PC-3 (cell line): ENCODE measurements around the gene KRT83. TPM values are rescaled to one million over a fixed set of nuclear protein-coding genes. Genes with fewer than 3 reads are reported as not detected.

ENCODE experiments used
- ATAC-seq: fragments of 200-7000 bp; cut with Tn5 transposase; 2 replicates; pipeline ENCODE4 v1.9.1; 2020; ENCODE audit warnings: mild to moderate bottlenecking, moderate library complexity
- BruUV-seq: library from RNA; stranded (reverse); fragments of 400-500 nt; replicated peaks from 2 replicates; lab custom pipeline; 2021; lab: Mats Ljungman, UMichigan
- CTCF ChIA-PET: fragments of 300-600 bp; sonication (Branson Sonifier 250); formaldehyde crosslinking; loops from one replicate; lab custom pipeline; 2022; ENCODE audit warnings: antibody characterized with exemption; lab: Charles Lee
- POLR2A ChIA-PET: fragments of 300-600 bp; sonication (Branson Sonifier 250); formaldehyde crosslinking; loops from one replicate; lab custom pipeline; 2022; ENCODE audit warnings: antibody characterized with exemption; ENCODE audit not compliant: unreplicated experiment; lab: Charles Lee
- DNase-seq: peaks from one replicate; pipeline ENCODE4 v3.0.0-alpha.2; 2015
- H2AFZ ChIP-seq: fragments of 300-600 bp; sonication (generic); 2 replicates; pipeline ENCODE4 v1.6.0; 2016; ENCODE audit warnings: antibody characterized with exemption, low read length
- H3F3A ChIP-seq: fragments of 300-600 bp; sonication (generic); one replicate; pipeline ENCODE4 v1.6.0; 2017; ENCODE audit warnings: antibody characterized with exemption, low read length, control low read depth, mild to moderate bottlenecking; ENCODE audit not compliant: unreplicated experiment
- H3K27ac ChIP-seq: fragments of 300-600 bp; sonication (generic); 2 replicates; pipeline ENCODE4 v1.5.1; 2016; ENCODE audit warnings: mild to moderate bottlenecking, low read length
- H3K27me3 ChIP-seq: fragments of 300-600 bp; sonication (generic); 2 replicates; pipeline ENCODE4 v1.6.1; 2016; ENCODE audit warnings: low read length, mixed read lengths
- H3K36me3 ChIP-seq: fragments of 300-600 bp; sonication (generic); 2 replicates; pipeline ENCODE4 v1.6.1; 2016; ENCODE audit warnings: low read depth, mixed run types, low read length, mixed read lengths
- H3K4me1 ChIP-seq: fragments of 300-600 bp; sonication (generic); 2 replicates; pipeline ENCODE4 v1.5.1; 2016; ENCODE audit warnings: low read length; ENCODE audit not compliant: insufficient read depth
- H3K4me2 ChIP-seq: fragments of 300-600 bp; sonication (generic); 2 replicates; pipeline ENCODE4 v1.6.0; 2016; ENCODE audit warnings: low read length
- H3K4me3 ChIP-seq: fragments of 300-600 bp; sonication (generic); 2 replicates; pipeline ENCODE4 v1.5.1; 2016; ENCODE audit warnings: mild to moderate bottlenecking, low read length, mixed read lengths
- H3K79me2 ChIP-seq: fragments of 300-600 bp; sonication (generic); 2 replicates; pipeline ENCODE4 v1.6.1; 2017; ENCODE audit warnings: low read length, mixed read lengths
- H3K9ac ChIP-seq: fragments of 300-600 bp; sonication (generic); 2 replicates; pipeline ENCODE4 v1.6.0; 2016; ENCODE audit warnings: mild to moderate bottlenecking, low read length
- H3K9me2 ChIP-seq: fragments of 300-600 bp; sonication (generic); replicated peaks from 2 replicates; pipeline ENCODE4 v1.6.1; 2016; ENCODE audit warnings: mixed run types, low read length, mixed read lengths
- H3K9me3 ChIP-seq: fragments of 300-600 bp; sonication (generic); 2 replicates; pipeline ENCODE4 v1.6.1; 2016; ENCODE audit warnings: low read length, mixed read lengths
- H4K20me1 ChIP-seq: fragments of 300-600 bp; sonication (generic); 2 replicates; pipeline ENCODE4 v1.6.1; 2016; ENCODE audit warnings: low read length, mixed read lengths
- EZH2 ChIP-seq: fragments of 300-600 bp; sonication (generic); IDR thresholded peaks from one replicate; pipeline ENCODE4 v1.6.1; 2017; ENCODE audit warnings: antibody characterized with exemption, mild to moderate bottlenecking, low read length; ENCODE audit not compliant: unreplicated experiment
- EZH2phosphoT487 ChIP-seq: fragments of 300-600 bp; sonication (generic); IDR thresholded peaks from 2 replicates; pipeline ENCODE4 v1.6.1; 2018; ENCODE audit warnings: mild to moderate bottlenecking, antibody characterized with exemption, low read length, borderline replicate concordance
- intact Hi-C: fragments of 100-400 bp; cut with micrococcal nuclease; formaldehyde crosslinking; loops from 2 replicates; pipeline ENCODE4 v1.9.0; 2023
- total RNA-seq: library from RNA; depleted of rRNA; stranded (reverse); fragments of >200 nt; gene quantifications from 2 replicates; pipeline ENCODE4 v1.2.3, GENCODE V29; 2014; rRNA removed
- TF ChIP-seq, protein P1 (sequence below): fragments of 300-600 bp; sonication (generic); conservative IDR thresholded peaks from 2 replicates; pipeline ENCODE4 v1.5.1; 2017; ENCODE audit warnings: antibody characterized with exemption, low read depth, mild to moderate bottlenecking, low read length

The KRT83 gene
- total RNA-seq, 1 experiment from 2014 or later = 0.33 TPM

DNA sequence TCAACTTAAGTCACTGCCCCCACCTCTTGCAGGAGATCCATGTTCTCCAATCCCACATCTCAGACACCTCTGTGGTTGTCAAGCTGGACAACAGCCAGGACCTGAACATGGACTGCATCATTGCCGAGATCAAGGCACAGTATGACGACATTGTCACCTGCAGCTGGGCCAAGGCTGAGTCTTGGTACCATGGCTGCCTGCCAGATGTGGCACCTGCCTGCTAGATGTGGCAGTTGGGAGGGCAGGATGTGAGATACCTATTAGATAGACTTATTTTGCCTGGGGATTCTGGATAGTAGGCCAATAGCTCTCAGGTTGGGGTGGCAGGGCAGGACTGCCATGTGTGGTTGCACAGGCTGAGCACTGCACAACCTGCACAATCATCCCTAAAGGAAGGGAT, 54.7 kb downstream of the KRT83 start:
- intact Hi-C loops = no loop called here
- no TSS peak for BruUV-seq
- no peak overlapping the region for H3K9ac ChIP-seq

DNA sequence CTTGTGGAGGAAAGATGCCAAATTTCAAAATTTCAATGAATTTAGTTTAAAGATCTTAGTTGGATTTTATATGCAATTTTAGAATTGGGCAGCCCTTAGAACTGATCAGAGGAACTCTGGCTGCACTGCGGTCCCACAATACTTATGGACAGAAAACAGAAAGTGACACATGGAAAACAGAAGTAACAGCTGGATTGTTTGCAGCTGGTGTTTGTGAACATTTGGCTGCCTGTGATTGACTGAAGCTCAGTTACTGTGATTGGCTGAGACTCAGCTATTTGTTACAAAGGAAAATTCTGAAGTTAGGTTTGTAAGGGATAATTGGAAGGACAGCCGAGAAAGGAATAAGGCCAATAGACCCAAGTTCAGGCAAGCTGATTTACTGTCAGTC, 56.8 kb downstream of the KRT83 start:
- H3F3A ChIP-seq = no peaks in the 10 kb centered on the region
- no peaks in the 10 kb centered on the region for H3K27me3 ChIP-seq
- no peaks in the 10 kb centered on the region for H3K9me3 ChIP-seq
- H4K20me1 ChIP-seq = no peaks in the 10 kb centered on the region
- no peak overlapping the region for H2AFZ ChIP-seq
- H3K4me2 ChIP-seq = no peak overlapping the region
- ATAC-seq (no peak), DNase-seq (no peak)
- no peak overlapping the region for H3K4me3 ChIP-seq
- ChIA-PET POLR2A (interaction anchor here (0.6 kb wide), 1 partner anchor 596 kb away, joined by 3 read pairs; no protein-coding TSS in a partner anchor), CTCF (no interaction called here)
- intact Hi-C loops = no loop called here
- H3K27ac ChIP-seq = no peak overlapping the region
- no peaks in the 10 kb centered on the region for H3K9me2 ChIP-seq
- H3K4me1 ChIP-seq = peaks cover 17% of the 10 kb centered on the region
- no peaks in the 10 kb centered on the region for H3K79me2 ChIP-seq
- TF ChIP-seq EZH2phosphoT487 (no peak), EZH2 (no peak)
- TF ChIP-seq, protein P1, sequence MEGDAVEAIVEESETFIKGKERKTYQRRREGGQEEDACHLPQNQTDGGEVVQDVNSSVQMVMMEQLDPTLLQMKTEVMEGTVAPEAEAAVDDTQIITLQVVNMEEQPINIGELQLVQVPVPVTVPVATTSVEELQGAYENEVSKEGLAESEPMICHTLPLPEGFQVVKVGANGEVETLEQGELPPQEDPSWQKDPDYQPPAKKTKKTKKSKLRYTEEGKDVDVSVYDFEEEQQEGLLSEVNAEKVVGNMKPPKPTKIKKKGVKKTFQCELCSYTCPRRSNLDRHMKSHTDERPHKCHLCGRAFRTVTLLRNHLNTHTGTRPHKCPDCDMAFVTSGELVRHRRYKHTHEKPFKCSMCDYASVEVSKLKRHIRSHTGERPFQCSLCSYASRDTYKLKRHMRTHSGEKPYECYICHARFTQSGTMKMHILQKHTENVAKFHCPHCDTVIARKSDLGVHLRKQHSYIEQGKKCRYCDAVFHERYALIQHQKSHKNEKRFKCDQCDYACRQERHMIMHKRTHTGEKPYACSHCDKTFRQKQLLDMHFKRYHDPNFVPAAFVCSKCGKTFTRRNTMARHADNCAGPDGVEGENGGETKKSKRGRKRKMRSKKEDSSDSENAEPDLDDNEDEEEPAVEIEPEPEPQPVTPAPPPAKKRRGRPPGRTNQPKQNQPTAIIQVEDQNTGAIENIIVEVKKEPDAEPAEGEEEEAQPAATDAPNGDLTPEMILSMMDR = no peak
- H3K36me3 ChIP-seq = no peaks in the 10 kb centered on the region
- no TSS peak for BruUV-seq
- no peak overlapping the region for H3K9ac ChIP-seq

More for the DNA sequence above, 54.7 kb downstream of the KRT83 start:
- ATAC-seq (no peak), DNase-seq (no peak)
- H2AFZ ChIP-seq = no peak overlapping the region
- H3K36me3 ChIP-seq = no peaks in the 10 kb centered on the region
- TF ChIP-seq EZH2 (no peak), EZH2phosphoT487 (no peak)
- TF ChIP-seq, protein P1 = no peak
- H3K27me3 ChIP-seq = no peaks in the 10 kb centered on the region
- H3K9me2 ChIP-seq = no peaks in the 10 kb centered on the region
- CTCF ChIA-PET = no interaction called here
- H3K79me2 ChIP-seq = no peaks in the 10 kb centered on the region
- no peaks in the 10 kb centered on the region for H3K9me3 ChIP-seq
- POLR2A ChIA-PET = no interaction called here
- no peaks in the 10 kb centered on the region for H3F3A ChIP-seq
- no peaks in the 10 kb centered on the region for H3K4me1 ChIP-seq
- no peak overlapping the region for H3K4me3 ChIP-seq
- no peak overlapping the region for H3K27ac ChIP-seq
- H3K4me2 ChIP-seq = no peak overlapping the region
- no peaks in the 10 kb centered on the region for H4K20me1 ChIP-seq

Other genes with a start within 250 kb of the KRT83 start
- not detected in 2 replicates for gene SMIM41, start 241.7 kb downstream of the KRT83 start, total RNA-seq
- 19.8 and 30.1 TPM in 2 replicates for gene KRT80, start 129.4 kb downstream of the KRT83 start, total RNA-seq
- 2,144 and 2,979 TPM in 2 replicates for gene KRT7, start 88.2 kb downstream of the KRT83 start, total RNA-seq
- gene KRT86, start 46.8 kb downstream of the KRT83 start, total RNA-seq = 0.98 and 1.2 TPM in 2 replicates
- gene KRT81, start 29.9 kb downstream of the KRT83 start, total RNA-seq = 1,688 and 2,042 TPM in 2 replicates
- not detected in 2 replicates for gene KRT85, start 46.1 kb upstream of the KRT83 start, total RNA-seq
- 0.15 TPM in 1 of 2 replicates, not detected in the other for gene KRT84, start 64.3 kb upstream of the KRT83 start, total RNA-seq
- 0.29 TPM in 1 of 2 replicates, not detected in the other for gene KRT82, start 84.9 kb upstream of the KRT83 start, total RNA-seq
- gene KRT75, start 113.0 kb upstream of the KRT83 start, total RNA-seq = 32.8 and 38.5 TPM in 2 replicates
- gene KRT6B, start 130.7 kb upstream of the KRT83 start, total RNA-seq = 7.7 and 8.5 TPM in 2 replicates
- gene KRT6C, start 152.4 kb upstream of the KRT83 start, total RNA-seq = not detected in 2 replicates
- 46.3 and 61.2 TPM in 2 replicates for gene KRT6A, start 171.9 kb upstream of the KRT83 start, total RNA-seq
- gene KRT5, start 199.0 kb upstream of the KRT83 start, total RNA-seq = not detected in 2 replicates
- not detected in 2 replicates for gene KRT71, start 231.7 kb upstream of the KRT83 start, total RNA-seq